Lower leg skin (tissue), 4 donors: ENCODE measurements around the gene ZNF280B. TPM values are rescaled to one million over a fixed set of nuclear protein-coding genes. Genes with fewer than 3 reads are reported as not detected.
"Not testable (repeated sequence)": the region's sequence is repeated elsewhere in the genome, so short reads cannot be mapped to it uniquely, and the experiment has no call there.

Source experiments
- DNase-seq, 2 donors: peaks; one replicate each; pipeline ENCODE4 v3.0.0-alpha.2; 2019; ENCODE audit warnings: low spot score in 2 of 2
- H3K4me3 ChIP-seq: fragments of 200-600 bp; sonication (generic); 2 replicates; pipeline ENCODE4 v1.5.1; 2017; ENCODE audit warnings: mild to moderate bottlenecking, low read depth; ENCODE audit not compliant: poor library complexity, severe bottlenecking
- CTCF ChIP-seq, 3 donors: fragments of 450-650 bp; IDR thresholded peaks; one replicate each; pipeline ENCODE4 v1.5.1; 2016; ENCODE audit warnings: antibody characterized with exemption in 3 of 3, mild to moderate bottlenecking in 3 of 3, moderate library complexity in 2 of 3
- POLR2A ChIP-seq, 2 donors: fragments of 450-650 bp; IDR thresholded peaks; one replicate each; pipeline ENCODE4 v1.6.1; 2016 to 2017; ENCODE audit warnings: antibody characterized with exemption in 2 of 2, mild to moderate bottlenecking in 1 of 2, moderate library complexity in 1 of 2
- WGBS, 2 donors: methylation state at CpG; one replicate each; pipeline ENCODE4 v1.1.5; 2018; 5-methylcytosine and 5-hydroxymethylcytosine counted together
- intact Hi-C: fragments of 100-400 bp; cut with DNase I; formaldehyde crosslinking; loops from one replicate; pipeline ENCODE4 v1.15.0; 2023; ENCODE audit warnings: low total_unique reads
- total RNA-seq, 4 donors: library from RNA; depleted of rRNA; stranded (reverse); fragments of >200 nt; gene quantifications; one replicate each; pipeline ENCODE4 v1.1.0, GENCODE V29; 2016

ZNF280B gene
- total RNA-seq, 4 donors from 2014 or later, result 0.08 to 0.32 (median 0.24) TPM

GRCh38 chr22:22507743-22508273, 734 bp downstream of the ZNF280B start:
- intact Hi-C loops, result no loop called here
- TF ChIP-seq POLR2A (IDR thresholded peaks at IDR 0.05), result no peak
- no peak for TF ChIP-seq CTCF (IDR thresholded peaks at IDR 0.05)
- DNase-seq, result no peak
- 33 to 39% methylated on average over 13 of the region's 13 CpGs for WGBS, 2 donors
- peak overlapping the region; percentile 42 for H3K4me3 ChIP-seq

DNA sequence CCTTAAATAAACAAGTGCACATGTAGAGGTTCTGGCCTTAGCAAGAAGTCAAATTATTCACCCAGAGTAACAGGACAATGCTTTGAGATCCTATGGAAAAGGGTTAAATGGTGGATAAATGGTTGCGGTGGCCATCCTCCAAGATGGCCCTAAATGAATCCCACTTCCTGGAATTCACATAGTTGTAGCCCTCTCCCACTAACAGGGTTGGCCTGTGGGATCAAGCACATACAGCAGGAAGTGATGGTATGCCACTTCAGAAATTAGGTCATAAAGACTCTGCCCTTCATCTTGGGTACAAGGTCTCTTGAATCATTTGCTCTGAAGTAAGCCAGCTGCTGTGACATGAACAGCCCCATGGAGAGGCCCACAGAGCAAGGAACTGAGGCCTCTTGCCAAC, 1.8 kb downstream of the ZNF280B start:
- no peak overlapping the region for H3K4me3 ChIP-seq
- no peak for TF ChIP-seq CTCF (IDR thresholded peaks at IDR 0.05)
- no peak for TF ChIP-seq POLR2A (IDR thresholded peaks at IDR 0.05)
- 100% methylated on average over 1 of the region's 1 CpG for WGBS, 2 donors
- intact Hi-C loops, result no loop called here
- DNase-seq, result no peak

- TF ChIP-seq POLR2A (IDR thresholded peaks at IDR 0.05) (no peak), CTCF (IDR thresholded peaks at IDR 0.05) (no peak)
- WGBS, 2 donors, result 80 to 84% methylated on average over 2 of the region's 2 CpGs
Measured at GRCh38 chr22:22498267-22498666, 10.3 kb downstream of the ZNF280B start.

DNA sequence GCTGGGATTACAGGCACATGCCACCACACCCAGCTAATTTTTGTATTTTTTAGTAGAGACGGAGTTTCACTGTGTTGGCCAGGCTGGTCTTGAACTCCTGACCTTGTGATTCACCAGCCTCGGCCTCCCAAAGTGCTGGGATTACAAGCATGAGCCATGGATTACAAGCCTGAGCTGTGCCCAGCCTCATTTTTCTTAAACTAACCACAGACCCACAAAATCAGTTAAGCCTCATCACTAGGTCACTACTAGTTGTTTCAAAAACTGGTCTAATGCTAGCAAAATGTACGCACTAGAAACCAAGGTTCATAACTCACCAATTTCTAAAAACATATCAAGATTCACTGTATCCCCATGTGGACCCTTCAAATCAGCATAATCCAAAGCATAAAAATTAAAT, 17.0 kb downstream of the ZNF280B start:
- H3K4me3 ChIP-seq, intact Hi-C loops, DNase-seq: not testable (repeated sequence)
- 90 to 94% methylated on average over 3 of the region's 3 CpGs for whole genome bisulfite sequencing, 2 donors

More at GRCh38 chr22:22498267-22498666, 10.3 kb downstream of the ZNF280B start:
- intact Hi-C loops, result no loop called here
- no peak for DNase-seq
- no peak overlapping the region for H3K4me3 ChIP-seq

GRCh38 chr22:22488736-22489135, 19.8 kb downstream of the ZNF280B start:
- DNase-seq, result no peak
- WGBS, 2 donors, result 84 to 90% methylated on average over 5 of the region's 5 CpGs
- TF ChIP-seq CTCF (IDR thresholded peaks at IDR 0.05), result no peak
- no peak for TF ChIP-seq POLR2A (IDR thresholded peaks at IDR 0.05)
- intact Hi-C loops, result no loop called here
- no peak overlapping the region for H3K4me3 ChIP-seq

- no peak for TF ChIP-seq CTCF (IDR thresholded peaks at IDR 0.05)
- no peak for TF ChIP-seq POLR2A (IDR thresholded peaks at IDR 0.05)
- H3K4me3 ChIP-seq, result no peak overlapping the region
- WGBS, 2 donors, result 87 to 90% methylated on average over 12 of the region's 12 CpGs
- DNase-seq, result no peak
- intact Hi-C loops, result no loop called here
Measured at GRCh38 chr22:22487869-22488597, 20.5 kb downstream of the ZNF280B start.
